ENCODE data around the gene PRR36.

- peak in 1 of 2 donors; percentile 7 for TF ChIP-seq POLR2A (IDR thresholded peaks at IDR 0.05)
- no peak for TF ChIP-seq CTCF (IDR thresholded peaks at IDR 0.05)
Observed at GRCh38 chr19:7888145-7888825, 14.1 kb upstream of the PRR36 start, which contains the start of gene LRRC8E.

Measured in thyroid gland (tissue), 4 donors.